GM18502 (cell line): Measurements from ENCODE around the gene MACROD1.
"Not testable (repeated sequence)": the region's sequence is repeated elsewhere in the genome, so short reads cannot be mapped to it uniquely, and the experiment has no call there.

Experiments
- ATAC-seq: cut with Tn5 transposase; IDR thresholded peaks from one replicate; pipeline ENCODE4 v1.9.1; 2021; ENCODE audit warnings: mild to moderate bottlenecking; ENCODE audit not compliant: unreplicated experiment, poor library complexity

Gene MACROD1

DNA sequence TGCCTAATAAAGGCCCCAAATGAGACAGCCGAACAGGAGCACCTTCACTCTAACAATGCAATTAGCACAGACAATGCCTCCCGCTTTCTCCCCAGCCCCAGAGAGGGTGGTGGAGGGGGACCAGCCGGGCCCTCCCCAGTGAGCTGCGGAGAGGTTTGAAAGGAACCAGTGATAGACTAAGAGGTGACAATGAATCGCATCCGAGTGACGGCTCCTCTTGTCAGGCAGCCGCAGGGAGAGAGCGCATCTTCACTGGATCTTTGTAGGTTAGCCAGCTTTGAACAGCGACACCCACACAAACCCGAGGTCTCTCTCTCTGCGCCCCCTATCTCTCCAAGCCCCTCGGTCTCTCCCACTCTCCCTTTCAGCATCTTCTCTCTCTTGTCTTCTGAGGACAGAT lies 102.1 kb downstream of the MACROD1 start:
- no peak for ATAC-seq

DNA sequence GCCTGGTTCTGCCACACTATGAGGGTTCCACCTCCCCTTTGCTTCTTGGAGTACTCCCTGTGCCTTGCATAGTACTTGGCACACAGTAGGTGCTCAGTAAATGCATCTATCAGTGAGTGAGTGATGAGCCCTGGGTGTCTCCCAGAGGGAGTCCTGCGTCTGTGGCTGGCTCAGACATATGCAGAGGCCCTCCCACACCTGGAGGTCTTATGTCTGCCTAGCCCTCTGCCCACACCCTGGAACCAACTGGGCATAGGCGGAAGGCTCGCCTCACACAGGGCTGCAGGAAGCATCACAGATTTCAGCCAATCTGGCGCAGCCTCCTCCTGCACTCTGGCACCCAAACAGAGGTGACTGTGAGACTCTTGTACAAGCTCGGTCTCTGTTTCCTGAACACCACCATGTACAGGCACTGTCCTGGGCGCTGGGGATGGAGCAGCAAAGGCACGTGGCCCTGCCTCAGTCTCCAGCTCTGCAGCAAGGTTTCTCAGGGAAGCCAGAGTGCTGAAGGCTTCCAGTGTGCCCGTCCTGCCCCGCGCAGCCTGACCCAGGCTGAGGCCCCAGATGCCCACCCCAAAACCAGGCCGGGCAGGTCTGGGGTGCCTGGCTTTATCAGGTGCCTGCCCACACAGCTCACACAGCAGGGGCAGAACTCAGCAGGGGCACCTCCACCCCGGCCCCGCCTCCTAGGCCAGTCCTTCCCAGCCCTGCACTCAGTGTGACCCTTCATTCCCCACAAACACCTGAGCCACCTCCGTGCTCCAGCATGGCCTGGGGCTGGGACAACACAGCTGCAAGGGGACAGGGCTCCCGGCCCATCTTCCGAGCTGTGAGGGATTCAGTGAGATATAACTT lies 103.5 kb downstream of the MACROD1 start:
- ATAC-seq = no peak

GRCh38 chr11:64060861-64061444 lies 105.0 kb downstream of the MACROD1 start:
- no peak for ATAC-seq

- no peak for ATAC-seq
Observed at GRCh38 chr11:64060263-64060860, 105.6 kb downstream of the MACROD1 start.

DNA sequence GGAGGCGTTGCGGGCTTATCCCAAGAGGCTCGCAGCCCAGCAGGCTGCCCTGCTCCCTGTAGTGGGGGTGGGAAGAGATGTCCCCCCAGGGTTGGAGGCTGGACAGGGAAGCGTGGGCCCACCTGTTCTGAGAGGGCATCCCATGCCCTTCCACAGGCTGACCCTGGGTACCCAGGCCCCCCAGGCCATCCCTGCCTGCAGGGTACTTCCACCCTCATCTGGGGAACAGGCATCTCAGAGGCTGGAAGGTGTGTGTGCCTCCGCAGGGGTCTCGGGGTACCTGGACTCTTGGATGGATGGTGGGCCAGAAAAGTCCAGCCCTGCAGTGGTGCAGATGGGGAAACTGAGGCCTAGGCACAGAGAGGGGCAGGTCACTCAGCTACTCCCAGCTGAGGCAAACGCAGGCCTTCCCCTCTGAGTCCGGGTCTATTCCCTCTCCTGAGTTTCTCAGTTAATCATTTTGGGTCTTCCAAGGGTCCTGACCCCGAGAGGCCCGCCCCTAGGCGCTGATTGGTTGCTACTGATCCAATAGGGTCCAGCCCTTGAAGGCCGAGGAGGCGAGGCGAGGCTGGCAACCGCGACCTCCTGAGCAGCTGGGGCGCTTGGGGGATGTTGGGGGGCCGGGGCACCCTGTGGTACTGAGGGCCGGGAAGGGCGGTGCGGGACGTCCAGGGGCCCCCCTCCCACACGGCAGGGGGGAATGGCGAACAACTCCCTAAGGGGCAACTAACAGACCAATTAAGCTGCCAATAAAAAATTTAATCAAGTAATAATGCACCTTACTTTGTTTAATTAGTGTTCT lies 106.4 kb downstream of the MACROD1 start:
- no peak for ATAC-seq

DNA sequence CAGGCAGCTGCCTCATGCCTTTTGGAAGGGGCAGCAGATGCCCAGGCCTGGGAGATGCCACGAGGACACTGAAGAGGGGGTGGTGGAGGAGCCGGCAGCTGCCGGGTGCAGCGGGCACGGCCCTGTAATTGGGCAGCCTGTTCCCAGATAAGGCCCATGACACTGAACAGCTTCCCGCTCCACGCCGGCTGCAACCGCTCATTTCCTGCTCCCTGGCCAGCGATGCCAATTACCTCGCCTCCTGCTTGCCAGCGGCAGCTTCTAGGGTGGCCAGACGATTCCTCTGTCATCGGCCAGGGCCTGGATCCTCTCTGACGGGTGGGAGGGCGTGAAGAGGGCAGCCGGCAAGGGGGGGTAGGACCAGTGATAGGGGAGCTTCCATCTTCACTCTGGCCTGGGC lies 107.4 kb downstream of the MACROD1 start:
- ATAC-seq = no peak

DNA sequence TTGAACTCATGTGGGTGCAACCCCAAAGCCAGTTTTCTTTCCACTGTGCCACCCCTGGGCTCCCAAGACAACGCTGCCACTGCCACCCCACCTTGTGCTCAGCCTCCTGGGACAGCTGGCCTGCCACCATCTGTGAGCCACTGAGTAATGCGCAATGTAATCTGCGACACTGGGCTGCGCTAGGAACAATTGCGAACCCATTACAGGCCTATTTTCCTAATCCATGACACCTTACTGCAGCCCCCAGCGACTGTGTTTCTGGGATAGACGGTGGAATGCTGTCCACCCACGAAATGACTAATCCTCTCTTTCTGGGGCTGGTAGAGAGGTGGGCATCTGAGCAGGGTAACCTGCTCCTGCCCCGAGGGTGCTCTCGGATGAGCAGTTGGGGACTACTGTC lies 108.0 kb downstream of the MACROD1 start:
- ATAC-seq = no peak

GRCh38 chr11:64056861-64057260 lies 109.1 kb downstream of the MACROD1 start:
- no peak for ATAC-seq

DNA sequence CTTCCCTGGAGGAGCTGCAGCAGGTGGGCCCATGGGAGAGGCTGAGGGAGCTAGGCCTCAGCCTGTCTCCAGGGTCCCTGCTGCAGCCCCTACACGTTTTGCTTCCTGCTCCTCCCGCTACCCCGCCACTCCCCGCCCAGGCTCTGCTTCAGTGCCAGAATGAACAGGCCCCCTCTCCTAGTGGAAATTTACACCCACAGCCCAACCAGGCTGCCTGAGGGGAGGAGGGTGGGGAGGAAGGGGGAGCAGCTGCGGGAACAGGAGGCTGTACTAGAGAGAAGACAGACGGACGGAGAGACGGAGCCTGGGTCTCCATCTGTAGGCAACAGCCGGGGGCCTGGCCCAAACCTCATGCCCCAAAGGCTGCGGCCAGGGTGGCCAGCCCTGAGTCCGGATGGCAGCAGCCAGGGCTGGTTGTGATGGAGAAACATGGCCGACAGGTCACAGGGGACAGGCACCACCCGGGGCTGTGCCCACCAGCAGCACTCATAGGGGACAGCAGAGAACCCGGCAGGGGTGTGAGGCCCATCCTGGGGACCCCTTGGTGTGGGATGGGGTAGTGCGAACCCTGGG lies 109.6 kb downstream of the MACROD1 start:
- ATAC-seq = no peak

- ATAC-seq = no peak
Observed at GRCh38 chr11:64055077-64055476, 110.8 kb downstream of the MACROD1 start.

- no peak for ATAC-seq
Observed at GRCh38 chr11:64053699-64054098, 112.2 kb downstream of the MACROD1 start.

GRCh38 chr11:64052938-64053622 lies 112.8 kb downstream of the MACROD1 start:
- ATAC-seq = no peak

- no peak for ATAC-seq
Observed at GRCh38 chr11:64052436-64052835, 113.5 kb downstream of the MACROD1 start.

DNA sequence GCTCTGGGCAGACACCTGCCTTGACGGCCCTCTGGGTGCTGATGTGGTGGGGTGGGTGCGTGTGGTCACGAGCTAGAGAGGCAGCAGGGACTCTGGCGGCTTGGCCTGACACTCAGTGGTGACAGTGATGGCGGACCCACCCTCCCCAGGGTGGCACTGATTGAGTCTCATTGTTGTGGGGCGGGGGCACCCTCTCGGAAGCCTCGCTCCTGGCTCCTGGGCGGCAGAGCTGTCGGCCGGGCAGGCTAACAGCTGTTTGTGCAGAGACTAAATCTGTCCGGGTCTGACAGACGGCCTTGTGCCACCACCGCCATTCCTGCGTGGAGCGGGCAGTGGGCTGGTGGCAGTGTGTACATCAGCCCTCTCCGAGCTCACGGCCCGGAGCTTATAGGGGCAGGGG lies 114.6 kb downstream of the MACROD1 start:
- ATAC-seq = no peak

DNA sequence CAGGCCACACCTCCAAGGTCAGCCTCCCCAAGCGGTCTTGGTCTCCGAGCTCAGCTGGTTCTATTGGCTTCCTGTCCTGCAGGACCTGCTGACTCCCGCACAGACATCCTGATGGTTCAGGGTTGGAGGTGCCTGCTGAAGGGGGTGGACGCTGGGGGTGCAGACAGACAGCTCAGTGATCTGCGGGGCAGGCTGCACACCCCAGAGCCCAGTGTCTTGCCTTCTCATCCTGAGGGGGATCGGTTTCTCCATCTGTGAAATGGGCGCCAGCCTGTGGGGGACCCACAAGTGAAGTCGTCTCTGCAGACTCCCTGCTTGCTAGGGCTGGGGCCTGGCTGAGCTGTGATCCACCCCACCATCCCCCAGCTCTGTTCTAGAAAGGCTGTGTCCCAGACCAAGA lies 116.4 kb downstream of the MACROD1 start:
- ATAC-seq = no peak

DNA sequence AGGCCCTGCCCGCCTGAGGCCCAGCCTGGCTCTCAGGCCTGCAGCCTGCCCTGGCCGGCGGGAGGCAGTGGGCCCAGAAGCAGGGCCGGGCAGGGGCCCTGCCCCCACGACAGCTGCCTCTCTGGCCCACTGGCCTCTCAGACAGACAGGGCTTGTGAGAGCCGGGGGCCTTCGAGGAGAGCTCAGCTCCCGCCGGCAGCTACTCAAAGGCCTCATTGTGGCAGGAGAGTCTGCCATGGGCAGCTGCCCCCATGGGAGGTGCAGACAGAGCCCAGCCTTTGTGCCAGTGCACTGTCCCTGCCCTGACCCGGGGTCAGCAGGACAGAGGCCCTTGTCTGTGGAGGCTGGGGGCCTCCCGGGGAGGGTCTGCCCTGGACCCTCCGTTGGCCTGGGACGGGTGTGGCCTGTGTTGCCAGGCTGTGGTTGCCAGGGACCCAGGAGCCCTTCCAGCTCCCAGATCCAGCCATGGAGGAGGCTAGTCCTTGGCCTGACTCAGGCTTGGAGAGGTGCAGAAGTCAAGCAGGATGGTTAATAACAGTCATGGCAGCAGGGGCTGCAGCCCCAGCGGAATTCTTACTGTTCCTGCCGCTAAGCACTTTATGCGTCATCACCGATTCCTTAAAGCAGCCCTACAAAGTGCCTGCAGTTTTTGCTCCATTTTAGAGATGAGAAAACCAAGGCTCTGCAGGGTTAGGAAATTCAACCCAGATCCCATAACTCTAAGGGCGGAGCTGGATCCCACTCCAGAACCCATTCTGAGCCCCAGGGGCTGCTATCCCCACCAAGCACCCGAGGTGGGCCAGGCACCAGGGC lies 117.7 kb downstream of the MACROD1 start:
- ATAC-seq = no peak

DNA sequence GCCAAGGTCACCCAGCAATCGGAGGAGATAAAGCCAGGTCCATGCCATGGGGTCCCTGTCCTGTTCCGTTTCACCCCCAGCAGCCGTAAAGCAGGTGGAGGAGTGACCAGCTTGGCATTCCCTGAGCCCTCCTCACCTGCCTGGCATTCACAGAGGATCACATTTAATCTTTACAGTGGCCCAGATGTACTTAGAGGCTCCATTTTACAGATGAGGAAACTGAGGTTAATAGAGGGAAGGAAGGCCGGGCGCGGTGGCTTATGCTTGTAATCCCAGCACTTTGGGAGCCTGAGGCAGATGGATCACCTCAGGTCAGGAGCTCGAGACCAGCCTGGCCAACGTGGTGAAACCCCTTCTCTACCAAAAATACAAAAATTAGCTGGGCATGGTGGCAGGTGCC lies 118.5 kb downstream of the MACROD1 start:
- not testable (repeated sequence) for ATAC-seq

GRCh38 chr11:64045700-64046099 lies 120.2 kb downstream of the MACROD1 start:
- ATAC-seq = no peak
